ENCODE measurements around the gene MCC. TPM values are rescaled to one million over a fixed set of nuclear protein-coding genes. Genes with fewer than 3 reads are reported as not detected.

MCC gene
- total RNA-seq, 6 donors from 2014 or later = 12.1 to 67.1 (median 21.3) TPM

DNA sequence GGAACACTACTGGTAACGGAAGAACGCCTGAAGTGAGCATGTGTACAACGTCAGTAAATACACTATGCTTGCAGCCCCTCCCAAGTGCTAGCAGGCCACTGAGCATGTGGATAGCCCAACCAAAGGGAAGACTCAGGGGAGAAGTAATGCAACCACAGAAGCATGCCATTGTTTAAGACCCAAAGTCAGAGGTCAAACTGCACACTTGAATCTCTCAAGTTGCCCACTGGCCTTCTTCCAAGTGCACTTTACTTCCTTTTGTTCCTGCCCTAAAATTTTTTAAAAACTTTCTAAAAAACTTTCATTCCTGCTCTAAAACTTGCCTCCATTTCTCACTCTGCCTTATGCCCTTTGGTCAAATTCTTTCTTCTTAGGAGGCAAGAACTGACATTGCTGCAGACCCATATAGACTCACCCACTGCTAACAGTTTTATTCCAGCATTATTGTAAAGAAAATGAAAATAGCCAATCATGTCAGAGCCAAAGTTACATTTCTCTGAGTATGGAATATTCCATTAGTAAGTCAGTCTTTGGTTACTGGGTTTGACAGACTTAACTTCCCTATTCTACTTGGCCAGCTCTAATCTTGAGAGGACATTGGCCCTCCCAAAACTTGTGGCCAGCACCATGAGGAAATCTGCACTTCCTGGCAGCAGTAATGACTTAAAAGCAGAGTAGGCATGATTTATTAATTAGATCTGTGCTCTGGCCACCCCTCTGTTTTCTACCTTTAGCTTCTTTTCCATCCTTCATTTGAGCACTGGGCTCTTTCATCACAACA lies 130.4 kb downstream of the MCC start:
- Histone ChIP-seq H3K4me1 (peaks cover 0 to 3% (median 0%) of the 10 kb centered on the region in 4 donors), H3K27me3 (no peaks in the 10 kb centered on the region), H3K36me3 (no peaks in the 10 kb centered on the region), H3K27ac (no peak overlapping the region), H3K9me3 (no peaks in the 10 kb centered on the region), H3K4me3 (no peak overlapping the region)
- DNase-seq (no peak), ATAC-seq (ENCODE audit: low FRiP score in 2 of 2) (peak in 1 of 2 donors; percentile 70)
- 70 to 88% methylated on average over 3 of the region's 3 CpGs for WGBS, 2 donors
- TF ChIP-seq POLR2AphosphoS5 (IDR thresholded peaks at IDR 0.05) (no peak), EP300 (IDR thresholded peaks at IDR 0.05) (no peak), POLR2A (IDR thresholded peaks at IDR 0.05) (no peak)
- TF ChIP-seq, protein P1, sequence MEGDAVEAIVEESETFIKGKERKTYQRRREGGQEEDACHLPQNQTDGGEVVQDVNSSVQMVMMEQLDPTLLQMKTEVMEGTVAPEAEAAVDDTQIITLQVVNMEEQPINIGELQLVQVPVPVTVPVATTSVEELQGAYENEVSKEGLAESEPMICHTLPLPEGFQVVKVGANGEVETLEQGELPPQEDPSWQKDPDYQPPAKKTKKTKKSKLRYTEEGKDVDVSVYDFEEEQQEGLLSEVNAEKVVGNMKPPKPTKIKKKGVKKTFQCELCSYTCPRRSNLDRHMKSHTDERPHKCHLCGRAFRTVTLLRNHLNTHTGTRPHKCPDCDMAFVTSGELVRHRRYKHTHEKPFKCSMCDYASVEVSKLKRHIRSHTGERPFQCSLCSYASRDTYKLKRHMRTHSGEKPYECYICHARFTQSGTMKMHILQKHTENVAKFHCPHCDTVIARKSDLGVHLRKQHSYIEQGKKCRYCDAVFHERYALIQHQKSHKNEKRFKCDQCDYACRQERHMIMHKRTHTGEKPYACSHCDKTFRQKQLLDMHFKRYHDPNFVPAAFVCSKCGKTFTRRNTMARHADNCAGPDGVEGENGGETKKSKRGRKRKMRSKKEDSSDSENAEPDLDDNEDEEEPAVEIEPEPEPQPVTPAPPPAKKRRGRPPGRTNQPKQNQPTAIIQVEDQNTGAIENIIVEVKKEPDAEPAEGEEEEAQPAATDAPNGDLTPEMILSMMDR (IDR thresholded peaks at IDR 0.05) = no peak

DNA sequence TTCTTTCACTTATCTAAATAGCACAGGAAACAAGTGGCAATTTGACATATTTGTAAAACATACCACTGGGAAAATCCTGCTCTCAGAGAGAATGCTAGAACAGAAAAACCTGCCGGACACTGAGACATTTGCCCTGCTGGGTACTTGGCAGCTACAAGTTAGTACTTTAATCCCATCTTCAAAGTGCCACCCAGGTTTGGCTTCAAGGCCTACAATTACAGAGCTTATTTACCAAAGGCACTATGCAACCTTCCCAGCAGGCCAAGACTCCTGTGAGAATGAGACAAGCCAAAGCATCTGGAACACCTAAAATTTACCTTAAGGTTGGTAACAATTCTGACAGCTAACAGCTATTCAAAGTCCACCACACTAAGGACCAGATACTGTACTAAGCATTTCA lies 131.8 kb downstream of the MCC start:
- no peak overlapping the region for H3K4me3 ChIP-seq
- no peak overlapping the region for H3K27ac ChIP-seq
- H3K9me3 ChIP-seq = no peaks in the 10 kb centered on the region
- H3K36me3 ChIP-seq = no peaks in the 10 kb centered on the region
- H3K4me1 ChIP-seq = peaks cover 0 to 3% (median 0%) of the 10 kb centered on the region in 4 donors
- TF ChIP-seq, protein P1 (IDR thresholded peaks at IDR 0.05) = no peak
- TF ChIP-seq POLR2A (IDR thresholded peaks at IDR 0.05) = no peak
- no peak for TF ChIP-seq EP300 (IDR thresholded peaks at IDR 0.05)
- TF ChIP-seq POLR2AphosphoS5 (IDR thresholded peaks at IDR 0.05) = no peak
- DNase-seq (no peak), ATAC-seq (ENCODE audit: low FRiP score in 2 of 2) (no peak)
- 84 to 85% methylated on average over 1 of the region's 1 CpG for WGBS, 2 donors
- H3K27me3 ChIP-seq = no peaks in the 10 kb centered on the region

DNA sequence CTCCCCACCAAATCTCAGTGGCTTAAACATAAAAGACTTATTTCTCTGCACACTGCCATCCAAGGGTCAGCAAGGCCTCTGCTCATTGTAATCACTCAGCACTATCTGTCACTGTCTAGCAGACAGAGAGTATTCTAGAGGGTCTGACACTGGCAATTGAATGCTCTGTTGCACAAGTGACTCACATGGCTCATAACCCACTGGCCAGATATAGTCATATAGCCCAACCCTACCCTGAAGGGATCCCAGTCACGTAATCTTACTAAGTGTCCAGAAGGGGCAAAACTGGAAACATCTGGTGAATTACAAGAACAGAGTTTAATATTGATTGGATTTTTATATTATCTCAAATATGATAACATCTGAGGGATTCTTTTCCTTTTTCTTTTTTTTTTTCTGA lies 134.2 kb downstream of the MCC start:
- Histone ChIP-seq H3K4me3 (no peak overlapping the region), H3K27ac (no peak overlapping the region), H3K4me1 (peaks cover 0 to 3% (median 0%) of the 10 kb centered on the region in 4 donors), H3K9me3 (no peaks in the 10 kb centered on the region), H3K36me3 (no peaks in the 10 kb centered on the region), H3K27me3 (no peaks in the 10 kb centered on the region)
- ATAC-seq (ENCODE audit: low FRiP score in 2 of 2) = no peak
- 53 to 91% methylated on average over 1 of the region's 1 CpG for WGBS, 2 donors
- DNase-seq = no peak
- TF ChIP-seq POLR2AphosphoS5 (IDR thresholded peaks at IDR 0.05) (no peak), POLR2A (IDR thresholded peaks at IDR 0.05) (no peak), EP300 (IDR thresholded peaks at IDR 0.05) (no peak)
- TF ChIP-seq, protein P1 (IDR thresholded peaks at IDR 0.05) = no peak

DNA sequence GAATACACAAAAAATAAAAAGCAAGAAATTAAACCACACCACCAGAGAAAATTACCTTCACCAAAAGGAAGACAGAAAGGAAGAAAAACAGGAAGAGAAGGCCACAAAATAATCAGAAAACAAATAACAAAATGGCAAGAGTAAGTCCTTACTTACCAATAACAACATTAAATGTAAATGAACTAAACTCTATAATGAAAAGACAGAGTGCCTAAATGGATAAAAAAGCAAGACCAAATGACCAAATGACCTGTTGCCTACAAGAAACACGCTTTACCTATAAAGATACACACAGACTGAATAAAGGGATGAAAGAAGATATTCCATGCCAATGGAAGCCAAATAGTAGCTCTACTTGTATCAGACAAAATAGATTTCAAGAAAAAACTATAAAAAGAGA lies 140.7 kb downstream of the MCC start:
- no peaks in the 10 kb centered on the region for H3K27me3 ChIP-seq
- 78 to 100% methylated on average over 1 of the region's 1 CpG for WGBS, 2 donors
- ATAC-seq (ENCODE audit: low FRiP score in 2 of 2) = no peak
- no peak overlapping the region for H3K4me3 ChIP-seq
- DNase-seq = no peak
- TF ChIP-seq POLR2AphosphoS5 (IDR thresholded peaks at IDR 0.05) (no peak), POLR2A (IDR thresholded peaks at IDR 0.05) (no peak), EP300 (IDR thresholded peaks at IDR 0.05) (no peak)
- TF ChIP-seq, protein P1 (IDR thresholded peaks at IDR 0.05) = no peak
- H3K4me1 ChIP-seq = no peaks in the 10 kb centered on the region
- H3K27ac ChIP-seq = no peak overlapping the region
- no peaks in the 10 kb centered on the region for H3K36me3 ChIP-seq
- no peaks in the 10 kb centered on the region for H3K9me3 ChIP-seq

All from upper lobe of left lung (tissue), 6 donors.